AG09309 (cell line): Measurements from ENCODE around the gene ATP10A.
A peak's percentile ranks its signal among the peaks of the same experiment; 100 is the strongest.

Experiments used
- DNase-seq: peaks from one replicate; pipeline ENCODE4 v3.0.0-alpha.2; 2010; ENCODE audit warnings: low read depth
- H3K4me3 ChIP-seq: 2 replicates; pipeline ENCODE4 v1.5.1; 2011; ENCODE audit warnings: mild to moderate bottlenecking, low read depth, low read length, moderate library complexity; ENCODE audit not compliant: control insufficient read depth
- TF ChIP-seq, protein P1 (sequence below): IDR thresholded peaks from 2 replicates; pipeline ENCODE4 v1.5.1; 2011; ENCODE audit warnings: mild to moderate bottlenecking, low read depth, low read length, inconsistent platforms; ENCODE audit not compliant: insufficient read depth, control insufficient read depth; ENCODE audit errors: missing control alignments

Gene ATP10A

GRCh38 chr15:25793354-25794050, 69.6 kb downstream of the ATP10A start:
- TF ChIP-seq, protein P1, sequence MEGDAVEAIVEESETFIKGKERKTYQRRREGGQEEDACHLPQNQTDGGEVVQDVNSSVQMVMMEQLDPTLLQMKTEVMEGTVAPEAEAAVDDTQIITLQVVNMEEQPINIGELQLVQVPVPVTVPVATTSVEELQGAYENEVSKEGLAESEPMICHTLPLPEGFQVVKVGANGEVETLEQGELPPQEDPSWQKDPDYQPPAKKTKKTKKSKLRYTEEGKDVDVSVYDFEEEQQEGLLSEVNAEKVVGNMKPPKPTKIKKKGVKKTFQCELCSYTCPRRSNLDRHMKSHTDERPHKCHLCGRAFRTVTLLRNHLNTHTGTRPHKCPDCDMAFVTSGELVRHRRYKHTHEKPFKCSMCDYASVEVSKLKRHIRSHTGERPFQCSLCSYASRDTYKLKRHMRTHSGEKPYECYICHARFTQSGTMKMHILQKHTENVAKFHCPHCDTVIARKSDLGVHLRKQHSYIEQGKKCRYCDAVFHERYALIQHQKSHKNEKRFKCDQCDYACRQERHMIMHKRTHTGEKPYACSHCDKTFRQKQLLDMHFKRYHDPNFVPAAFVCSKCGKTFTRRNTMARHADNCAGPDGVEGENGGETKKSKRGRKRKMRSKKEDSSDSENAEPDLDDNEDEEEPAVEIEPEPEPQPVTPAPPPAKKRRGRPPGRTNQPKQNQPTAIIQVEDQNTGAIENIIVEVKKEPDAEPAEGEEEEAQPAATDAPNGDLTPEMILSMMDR = no peak
- DNase-seq = no peak
- no peak overlapping the region for H3K4me3 ChIP-seq

DNA sequence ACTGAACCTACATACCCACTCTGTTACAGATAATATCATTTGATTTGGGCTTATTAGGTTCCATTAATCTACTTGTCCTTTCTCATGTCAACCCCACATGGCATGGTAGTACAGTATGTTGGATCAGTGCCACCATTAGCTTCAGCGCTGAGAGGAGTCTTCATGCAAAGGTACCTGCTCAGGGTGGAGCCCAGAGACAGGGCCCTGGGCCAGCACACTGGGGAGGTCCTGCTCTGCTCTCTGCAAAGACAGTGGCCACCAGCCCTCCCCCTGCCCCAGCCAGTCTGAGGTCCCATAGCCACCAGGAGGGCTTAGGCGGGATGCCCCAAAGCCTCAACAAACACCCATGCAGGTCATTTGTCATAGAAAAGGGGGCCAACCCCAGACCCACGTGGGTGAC, 71.0 kb downstream of the ATP10A start:
- no peak overlapping the region for H3K4me3 ChIP-seq
- no peak for DNase-seq
- TF ChIP-seq, protein P1 = no peak

GRCh38 chr15:25790000-25790660, 73.0 kb downstream of the ATP10A start:
- peak; percentile 74 for DNase-seq
- TF ChIP-seq, protein P1 = peak; percentile 30
- H3K4me3 ChIP-seq = no peak overlapping the region; the same call in 1 of the 2 replicates

- TF ChIP-seq, protein P1 = no peak
- H3K4me3 ChIP-seq = no peak overlapping the region
- no peak for DNase-seq
These were observed 73.5 kb downstream of the ATP10A start for GRCh38 chr15:25789616-25789999.

DNA sequence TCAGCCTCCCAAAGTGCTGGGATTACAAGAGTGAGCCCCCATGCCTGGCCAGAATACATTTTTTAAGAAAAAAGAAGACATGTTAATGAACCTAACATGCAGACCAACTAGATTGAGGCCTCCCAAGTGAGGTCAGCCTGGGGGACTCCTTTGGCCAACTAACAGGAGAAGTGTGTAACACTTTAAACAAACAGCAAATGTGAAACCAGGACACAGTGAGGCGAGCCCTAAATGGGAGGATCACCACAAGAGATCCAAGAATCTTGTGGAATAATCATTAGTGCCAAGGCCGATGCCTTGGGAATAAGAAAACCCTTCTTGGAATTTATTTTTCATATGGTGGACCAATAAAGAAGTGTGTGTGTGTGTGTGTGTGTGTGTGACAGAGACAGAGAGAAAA, 73.9 kb downstream of the ATP10A start:
- H3K4me3 ChIP-seq = no peak overlapping the region
- no peak for DNase-seq
- TF ChIP-seq, protein P1 = no peak

DNA sequence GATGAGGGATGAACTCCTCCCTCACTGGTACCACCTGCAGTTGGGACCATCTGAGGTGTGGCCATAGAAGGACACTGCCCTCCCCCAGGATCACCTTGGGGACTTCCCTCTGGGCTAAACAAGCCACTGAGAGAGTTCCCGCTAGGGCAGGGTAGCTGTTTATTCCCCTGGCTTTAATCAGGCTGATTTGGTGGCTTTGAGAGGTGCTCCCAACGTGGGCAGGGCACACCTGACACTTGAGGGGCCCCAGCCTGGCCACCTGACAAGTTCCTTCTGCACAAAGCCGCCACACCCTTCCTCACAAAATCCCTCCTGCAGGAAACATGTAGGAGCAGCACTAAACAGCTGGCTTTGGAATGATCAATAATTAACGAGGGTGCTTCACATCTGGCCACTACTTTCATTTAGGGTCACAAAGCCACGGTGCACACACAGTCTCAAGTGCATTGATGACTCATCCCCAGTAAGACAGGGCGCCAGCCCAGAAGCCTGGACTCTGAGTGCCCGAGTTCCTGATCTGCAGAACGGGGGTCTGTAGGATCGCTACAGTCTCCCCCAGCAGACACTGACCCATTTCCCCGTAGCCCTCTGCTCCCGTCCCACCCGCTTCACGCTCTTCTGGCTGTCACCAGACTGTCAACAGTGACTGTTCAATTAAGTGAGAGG, 75.1 kb downstream of the ATP10A start:
- no peak overlapping the region for H3K4me3 ChIP-seq
- no peak for DNase-seq
- TF ChIP-seq, protein P1 = no peak
